ENCODE results near the gene RDH12. TPM values are rescaled to one million over a fixed set of nuclear protein-coding genes. Genes with fewer than 3 reads are reported as not detected.

Gene RDH12
- total and polyA plus RNA-seq, 9 of the 15 experiments (the other 6 are each of a cell fraction or from before 2014, with no cell fraction given) = 0.03 to 0.29 (median 0.07) TPM; not detected in 2

DNA sequence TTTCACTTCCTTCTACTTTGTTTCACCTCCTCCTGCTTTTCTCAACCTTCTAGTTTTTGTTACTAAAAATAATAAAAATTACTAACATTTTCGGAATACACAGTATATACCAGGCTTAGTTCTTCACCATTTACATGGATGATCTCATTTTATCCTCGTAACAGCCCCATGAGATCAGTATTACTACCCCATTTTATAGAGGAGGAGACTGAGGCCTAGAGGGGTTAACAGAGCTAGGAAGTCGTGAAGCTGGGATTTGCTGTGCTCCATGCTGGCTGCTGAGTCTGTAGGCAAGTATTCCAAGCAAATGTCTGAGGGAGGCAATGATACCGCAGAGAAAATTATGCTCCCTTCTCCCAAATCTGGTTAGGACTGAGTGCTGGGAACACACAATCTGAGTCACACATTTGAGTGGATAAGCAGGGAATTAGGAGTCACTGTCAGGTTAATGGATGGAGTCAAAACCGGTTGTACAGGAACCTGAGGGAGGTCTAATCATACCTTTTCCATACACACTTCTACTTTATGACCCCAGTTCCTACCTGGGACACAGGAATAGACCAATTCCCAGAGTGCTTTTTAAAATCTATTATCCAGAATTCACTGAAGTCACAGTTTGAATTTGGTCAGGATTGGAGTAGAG lies 63.6 kb downstream of the RDH12 start:
- 41% methylated on average over 4 of the region's 5 CpGs for WGBS (ENCODE audit: insufficient coverage, low coverage, missing lambda C conversion rate)
- in situ Hi-C loops (cut with MboI) = no loop called here
- Histone ChIP-seq H3K4me1 (replicated peaks in 1 of 2; ENCODE audit: control insufficient read depth in 2 of 2, insufficient read depth in 2 of 2, low read length in 2 of 2) (no peaks in the 10 kb centered on the region), H3K9me3 (replicated peaks; ENCODE audit: control insufficient read depth, insufficient read depth, low read depth, low read length) (no peaks in the 10 kb centered on the region), H3K4me3 (no peak overlapping the region), H3K27me3 (ENCODE audit: control insufficient read depth in 2 of 2, insufficient read depth in 2 of 2, low read length in 2 of 2) (no peaks in the 10 kb centered on the region), H4K20me1 (replicated peaks; ENCODE audit: control insufficient read depth, insufficient read depth, low read length) (no peaks in the 10 kb centered on the region), H3K36me3 (ENCODE audit: control insufficient read depth, insufficient read depth, low read length) (peaks cover 47% of the 10 kb centered on the region; the same call in 2 of the 3 replicates), H3K27ac (ENCODE audit: extremely low read depth, low read depth, low read length) (no peak overlapping the region), H3K9ac (ENCODE audit: insufficient read depth in 1 of 2, low read depth in 2 of 2, low read length in 2 of 2) (no peak overlapping the region), H3K4me2 (ENCODE audit: insufficient read depth, low read length) (no peak overlapping the region), H3K9me1 (ENCODE audit: control insufficient read depth, insufficient read depth, low read length) (no peaks in the 10 kb centered on the region), H3K79me2 (ENCODE audit: control insufficient read depth, insufficient read depth, low read length) (no peaks in the 10 kb centered on the region), H2AFZ (ENCODE audit: low read depth, low read length) (no peak overlapping the region)
- FAIRE-seq (no peak), DNase-seq (ENCODE audit: extremely low read depth in 1 of 4, low spot score in 3 of 4) (no peak), ATAC-seq (no peak)
- BruUV-seq (replicated peaks) = no TSS peak
- TF ChIP-seq ILK (tag; IDR thresholded peaks at IDR 0.05; ENCODE audit: borderline replicate concordance, low read depth) (no peak), NFRKB (IDR thresholded peaks at IDR 0.05; ENCODE audit: low read depth) (no peak), RBM25 (IDR thresholded peaks at IDR 0.05; ENCODE audit: low read depth, low read length, severe bottlenecking) (peak; percentile 78)
- CTCF ChIA-PET (ENCODE audit: low intra/inter-chr PET ratio) = no interaction called here
- intact Hi-C loops (cut with micrococcal nuclease) = no loop called here
- POLR2A ChIA-PET = no interaction called here

DNA sequence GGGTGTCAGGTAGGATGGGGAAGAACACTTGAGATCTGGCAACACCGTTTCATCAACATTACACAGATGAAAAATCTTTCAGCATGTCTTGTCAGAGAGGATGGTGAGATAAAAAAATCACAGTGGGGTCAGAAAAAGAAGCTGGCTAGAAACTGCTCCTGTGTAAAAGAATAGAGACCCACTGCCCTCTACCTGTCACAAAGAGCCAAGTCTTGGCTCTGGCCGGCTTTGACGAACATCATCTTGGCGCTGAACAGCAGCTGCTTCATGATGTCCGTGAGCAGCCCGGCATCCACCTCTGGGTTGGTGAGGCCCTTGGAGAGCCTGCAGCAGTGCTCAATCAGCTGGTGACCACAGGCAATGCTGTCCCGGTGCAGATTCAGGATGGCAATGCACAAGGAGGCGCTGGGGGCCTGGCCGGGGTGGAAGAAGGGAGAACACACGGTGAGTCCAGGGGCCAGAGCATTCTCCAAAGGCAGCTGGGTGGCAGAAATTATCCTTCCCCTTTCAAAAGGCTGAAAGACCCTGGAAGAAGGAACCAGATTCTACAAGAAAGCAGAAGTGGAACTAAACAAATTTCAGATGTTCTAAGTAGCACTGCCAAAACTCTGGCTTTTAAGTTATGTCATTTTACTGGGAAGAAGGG lies 64.5 kb downstream of the RDH12 start:
- ChIA-PET POLR2A (interaction anchor here (0.8 kb wide), 1 partner anchor 185 kb away, joined by 3 read pairs; no protein-coding TSS in a partner anchor), CTCF (ENCODE audit: low intra/inter-chr PET ratio) (no interaction called here)
- no peaks in the 10 kb centered on the region for H3K79me2 ChIP-seq (ENCODE audit: control insufficient read depth, insufficient read depth, low read length)
- no peak overlapping the region for H3K27ac ChIP-seq (ENCODE audit: extremely low read depth, low read depth, low read length)
- H3K4me2 ChIP-seq (ENCODE audit: insufficient read depth, low read length) = no peak overlapping the region
- DNase-seq (ENCODE audit: extremely low read depth in 1 of 4, low spot score in 3 of 4) (no peak), FAIRE-seq (no peak), ATAC-seq (no peak)
- H2AFZ ChIP-seq (ENCODE audit: low read depth, low read length) = no peak overlapping the region
- no peaks in the 10 kb centered on the region for H3K9me3 ChIP-seq (replicated peaks; ENCODE audit: control insufficient read depth, insufficient read depth, low read depth, low read length)
- no peaks in the 10 kb centered on the region for H4K20me1 ChIP-seq (replicated peaks; ENCODE audit: control insufficient read depth, insufficient read depth, low read length)
- intact Hi-C loops (cut with micrococcal nuclease) (no loop called here), in situ Hi-C loops (cut with MboI) (no loop called here)
- H3K27me3 ChIP-seq (ENCODE audit: control insufficient read depth in 2 of 2, insufficient read depth in 2 of 2, low read length in 2 of 2) = no peaks in the 10 kb centered on the region
- peaks cover 41% of the 10 kb centered on the region; the same call in 2 of the 3 replicates for H3K36me3 ChIP-seq (ENCODE audit: control insufficient read depth, insufficient read depth, low read length)
- no peaks in the 10 kb centered on the region for H3K9me1 ChIP-seq (ENCODE audit: control insufficient read depth, insufficient read depth, low read length)
- no peak overlapping the region for H3K9ac ChIP-seq (ENCODE audit: insufficient read depth in 1 of 2, low read depth in 2 of 2, low read length in 2 of 2)
- H3K4me3 ChIP-seq = no peak overlapping the region
- BruUV-seq (replicated peaks) = no TSS peak
- TF ChIP-seq SNRNP70 (optimal IDR thresholded peaks at IDR 0.05; ENCODE audit: low read depth, low read length) = no peak
- no peak for TF ChIP-seq ELF2 (CRISPR knock-in tag; IDR thresholded peaks at IDR 0.05)
- TF ChIP-seq, protein P1, sequence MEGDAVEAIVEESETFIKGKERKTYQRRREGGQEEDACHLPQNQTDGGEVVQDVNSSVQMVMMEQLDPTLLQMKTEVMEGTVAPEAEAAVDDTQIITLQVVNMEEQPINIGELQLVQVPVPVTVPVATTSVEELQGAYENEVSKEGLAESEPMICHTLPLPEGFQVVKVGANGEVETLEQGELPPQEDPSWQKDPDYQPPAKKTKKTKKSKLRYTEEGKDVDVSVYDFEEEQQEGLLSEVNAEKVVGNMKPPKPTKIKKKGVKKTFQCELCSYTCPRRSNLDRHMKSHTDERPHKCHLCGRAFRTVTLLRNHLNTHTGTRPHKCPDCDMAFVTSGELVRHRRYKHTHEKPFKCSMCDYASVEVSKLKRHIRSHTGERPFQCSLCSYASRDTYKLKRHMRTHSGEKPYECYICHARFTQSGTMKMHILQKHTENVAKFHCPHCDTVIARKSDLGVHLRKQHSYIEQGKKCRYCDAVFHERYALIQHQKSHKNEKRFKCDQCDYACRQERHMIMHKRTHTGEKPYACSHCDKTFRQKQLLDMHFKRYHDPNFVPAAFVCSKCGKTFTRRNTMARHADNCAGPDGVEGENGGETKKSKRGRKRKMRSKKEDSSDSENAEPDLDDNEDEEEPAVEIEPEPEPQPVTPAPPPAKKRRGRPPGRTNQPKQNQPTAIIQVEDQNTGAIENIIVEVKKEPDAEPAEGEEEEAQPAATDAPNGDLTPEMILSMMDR (IDR thresholded peaks at IDR 0.05 in 2 of 3, conservative IDR thresholded peaks at IDR 0.05 in 1 of 3; ENCODE audit: insufficient read depth in 2 of 3, low read depth in 1 of 3, low read length in 3 of 3) = peak in 1 of 3 experiments; percentile 33; a peak in 2 of 6 replicates
- TF ChIP-seq KLF6 (CRISPR knock-in tag; IDR thresholded peaks at IDR 0.05; ENCODE audit: borderline replicate concordance) = no peak
- TF ChIP-seq MEIS2 (IDR thresholded peaks at IDR 0.05; ENCODE audit: partially characterized antibody) = no peak
- H3K4me1 ChIP-seq (replicated peaks in 1 of 2; ENCODE audit: control insufficient read depth in 2 of 2, insufficient read depth in 2 of 2, low read length in 2 of 2) = no peaks in the 10 kb centered on the region
- 76% methylated on average over 10 of the region's 10 CpGs for WGBS (ENCODE audit: insufficient coverage, low coverage, missing lambda C conversion rate)

Data from K562 (cell line).